Central memory CD4-positive, alpha-beta T cell (primary cell): ENCODE data around the gene ASTN2.

ENCODE experiments used
- DNase-seq: peaks from one replicate; pipeline ENCODE4 v3.0.0; 2022

The ASTN2 gene

DNA sequence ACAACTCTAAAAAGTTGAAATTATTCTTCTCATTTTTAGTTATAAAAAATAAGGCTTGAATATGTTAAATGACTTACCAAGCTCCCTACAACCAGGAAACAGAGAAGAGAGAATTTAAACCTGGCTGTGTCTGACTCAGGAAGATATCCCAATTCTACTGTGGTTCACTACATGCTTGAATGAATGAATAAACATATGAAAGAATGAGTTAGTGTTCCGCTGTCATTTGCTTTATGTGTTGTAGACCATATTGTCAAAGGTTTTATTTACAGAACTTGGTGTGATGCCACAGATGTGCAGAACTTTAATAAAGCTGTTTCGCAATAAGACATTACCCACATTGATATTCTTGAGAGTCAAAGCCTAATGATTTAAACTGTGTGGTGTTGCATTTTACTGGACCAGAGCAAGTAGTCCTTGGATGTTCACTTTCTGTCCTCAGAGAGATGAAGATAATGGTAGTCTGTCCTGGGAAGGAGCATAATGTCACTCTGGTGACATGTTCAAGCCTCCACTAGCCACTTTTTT lies 414.6 kb downstream of the ASTN2 start:
- no peak for DNase-seq

DNA sequence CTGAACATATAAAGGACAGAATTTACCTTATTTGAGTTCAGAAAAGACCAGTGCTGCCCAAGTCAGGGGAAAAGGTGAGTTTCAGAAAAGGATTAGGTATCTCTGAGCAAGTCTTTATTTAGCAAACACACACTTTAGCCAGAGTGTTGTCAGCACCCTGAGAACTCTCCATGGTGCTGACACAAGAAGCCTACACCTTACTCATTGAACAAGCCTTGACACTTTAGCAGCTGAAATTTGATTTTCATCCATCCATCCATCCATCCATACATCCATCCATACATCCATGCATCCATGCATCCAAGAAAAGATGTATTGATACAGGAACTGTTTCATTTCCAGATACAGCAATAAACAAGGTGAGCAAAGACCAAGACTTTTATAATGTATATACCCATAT lies 416.6 kb downstream of the ASTN2 start:
- DNase-seq = no peak

- no peak for DNase-seq
Observed at GRCh38 chr9:116992865-116993264, 422.0 kb downstream of the ASTN2 start.

DNA sequence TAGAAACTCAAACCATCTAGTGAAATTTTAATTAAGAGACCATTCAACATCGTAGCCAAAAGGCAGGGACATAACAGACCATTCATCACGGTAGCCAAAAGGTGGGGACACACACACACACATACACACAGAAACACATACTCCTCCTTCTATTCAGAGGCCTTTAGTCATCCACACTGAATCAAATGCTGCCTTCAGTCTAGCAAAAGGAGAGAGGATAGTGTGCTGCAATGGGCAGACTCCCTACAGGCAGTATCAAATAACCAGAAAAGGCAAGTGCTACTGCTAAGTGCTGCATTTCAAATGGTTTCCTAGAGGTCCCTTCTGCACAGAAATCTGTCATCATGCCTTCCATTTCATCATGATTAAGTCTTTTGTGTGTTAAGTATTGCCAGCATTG lies 423.8 kb downstream of the ASTN2 start:
- no peak for DNase-seq

DNA sequence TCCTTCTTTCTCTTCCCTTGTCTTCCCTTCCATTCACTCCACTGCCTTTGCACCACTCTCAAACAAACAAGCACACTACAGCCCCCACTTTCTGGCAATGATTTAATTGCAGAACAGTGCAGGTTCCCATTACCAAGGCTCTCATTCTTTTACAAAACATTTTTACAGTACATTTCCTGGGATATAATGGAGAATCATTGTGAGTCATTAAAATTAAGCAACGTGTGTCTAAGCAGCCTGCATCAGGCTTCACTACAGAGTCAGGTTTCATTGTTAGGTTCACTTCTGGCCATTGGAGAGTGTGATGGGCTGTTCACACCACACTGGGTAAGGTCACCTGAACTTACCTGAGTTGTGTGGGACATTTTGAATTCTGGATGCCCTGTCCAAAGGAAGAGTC lies 424.3 kb downstream of the ASTN2 start:
- DNase-seq = no peak

- no peak for DNase-seq
Observed at GRCh38 chr9:116987721-116988485, 427.0 kb downstream of the ASTN2 start.

- DNase-seq = no peak
Observed at GRCh38 chr9:116986015-116986414, 428.8 kb downstream of the ASTN2 start.

DNA sequence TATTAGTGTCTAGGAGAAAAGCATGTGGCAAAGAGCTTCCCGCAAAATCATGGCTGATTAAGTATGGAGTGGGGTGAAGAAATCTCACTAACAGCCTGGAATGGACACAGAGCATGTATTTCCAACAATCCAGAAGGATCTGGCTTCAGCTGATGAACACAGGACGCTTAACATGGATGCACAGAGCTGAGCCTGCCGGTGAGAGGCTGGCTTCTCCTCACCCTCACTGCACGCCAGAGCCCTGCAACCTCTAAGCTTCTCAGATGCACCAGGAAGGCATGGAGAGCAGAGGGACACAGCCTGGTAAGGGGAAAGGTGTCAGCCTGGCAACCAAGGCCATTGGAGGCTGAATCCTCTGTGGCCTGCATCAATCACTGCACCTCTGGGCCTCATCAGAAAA lies 429.3 kb downstream of the ASTN2 start:
- DNase-seq = no peak

DNA sequence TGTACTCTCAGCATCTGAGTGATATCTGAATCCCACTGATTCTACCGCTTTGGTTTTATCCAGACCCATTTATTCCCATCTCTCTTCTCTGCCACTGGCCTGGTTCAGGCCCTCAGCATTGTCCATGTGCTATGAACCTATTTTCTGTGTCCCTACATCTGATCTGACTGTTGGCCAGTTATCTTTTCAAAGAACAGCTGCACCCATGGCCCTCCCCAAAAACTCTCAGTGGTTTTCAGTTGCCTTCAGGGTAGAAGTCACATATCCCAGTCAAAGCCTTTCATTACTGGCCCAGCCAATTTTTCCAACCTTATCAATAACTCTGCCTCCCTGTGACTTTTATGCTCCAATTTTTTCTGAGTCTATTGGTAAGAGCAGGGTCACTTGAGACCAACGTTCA lies 430.7 kb downstream of the ASTN2 start:
- no peak for DNase-seq

GRCh38 chr9:116980582-116981120 lies 434.2 kb downstream of the ASTN2 start:
- DNase-seq = no peak

DNA sequence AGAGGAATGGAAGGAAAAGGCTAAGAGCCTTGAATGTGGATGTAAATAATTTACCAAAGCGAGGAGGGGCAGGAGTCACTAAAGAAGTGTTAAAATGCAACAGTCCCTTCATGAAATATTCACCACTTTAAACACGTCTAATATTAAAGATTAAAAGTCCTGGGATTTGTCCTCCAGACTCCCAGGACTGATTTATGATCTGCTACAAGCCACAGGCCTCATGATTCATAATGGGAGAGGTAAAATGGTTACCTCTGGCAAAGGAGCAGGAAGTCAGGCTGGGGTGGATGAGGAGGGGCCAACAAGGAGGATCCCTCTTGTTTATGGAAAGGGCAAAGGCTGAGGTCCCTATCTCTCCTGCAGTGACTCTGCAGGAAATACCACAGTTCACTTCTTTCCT lies 435.4 kb downstream of the ASTN2 start:
- DNase-seq = no peak

- DNase-seq = no peak
Observed at GRCh38 chr9:116978155-116978554, 436.7 kb downstream of the ASTN2 start.

GRCh38 chr9:116975126-116975525 lies 439.7 kb downstream of the ASTN2 start:
- DNase-seq = no peak

- DNase-seq = no peak
Observed at GRCh38 chr9:116966199-116966598, 448.7 kb downstream of the ASTN2 start.

- no peak for DNase-seq
Observed at GRCh38 chr9:116964258-116964657, 450.6 kb downstream of the ASTN2 start.

DNA sequence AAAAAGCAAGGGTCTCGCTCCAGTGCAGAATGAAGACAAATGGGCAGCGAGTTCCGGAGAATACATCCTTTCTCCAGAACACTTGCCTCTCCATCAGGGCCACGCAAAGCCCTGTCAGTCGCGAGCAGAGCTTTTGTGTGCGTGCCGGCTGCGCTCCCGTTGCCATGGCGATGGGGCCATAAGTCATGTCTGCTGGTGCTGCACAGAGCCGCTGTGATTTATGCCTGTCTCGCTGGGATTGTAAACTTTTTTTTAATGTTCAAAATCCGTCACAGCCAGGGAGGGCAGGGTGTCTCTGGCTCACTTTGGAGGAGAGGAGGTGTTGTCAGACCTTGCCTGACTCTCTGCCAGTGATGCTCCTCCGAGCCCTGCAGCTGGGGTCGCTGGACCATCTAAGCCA lies 455.0 kb downstream of the ASTN2 start:
- DNase-seq = no peak

DNA sequence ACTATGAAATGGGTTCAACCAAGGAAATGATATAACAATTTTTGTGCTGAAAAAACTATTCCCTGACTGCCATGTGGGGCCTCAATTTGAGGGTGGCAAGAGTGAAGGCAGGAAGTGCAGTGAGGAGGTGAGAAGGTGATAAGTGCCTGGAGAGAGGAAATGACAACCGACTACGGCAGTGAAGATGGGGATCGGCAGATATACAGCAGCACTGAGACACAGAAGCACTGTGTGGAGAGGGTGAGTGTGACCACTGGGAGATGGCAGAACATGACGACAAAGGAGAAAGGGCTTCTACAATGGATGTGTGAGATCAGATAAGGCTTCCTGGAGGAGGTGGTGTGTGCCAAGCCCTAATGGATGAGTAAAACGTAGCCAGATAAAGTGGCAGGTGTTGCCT lies 456.0 kb downstream of the ASTN2 start:
- DNase-seq = no peak

GRCh38 chr9:116954731-116955130 lies 460.1 kb downstream of the ASTN2 start:
- DNase-seq = no peak

DNA sequence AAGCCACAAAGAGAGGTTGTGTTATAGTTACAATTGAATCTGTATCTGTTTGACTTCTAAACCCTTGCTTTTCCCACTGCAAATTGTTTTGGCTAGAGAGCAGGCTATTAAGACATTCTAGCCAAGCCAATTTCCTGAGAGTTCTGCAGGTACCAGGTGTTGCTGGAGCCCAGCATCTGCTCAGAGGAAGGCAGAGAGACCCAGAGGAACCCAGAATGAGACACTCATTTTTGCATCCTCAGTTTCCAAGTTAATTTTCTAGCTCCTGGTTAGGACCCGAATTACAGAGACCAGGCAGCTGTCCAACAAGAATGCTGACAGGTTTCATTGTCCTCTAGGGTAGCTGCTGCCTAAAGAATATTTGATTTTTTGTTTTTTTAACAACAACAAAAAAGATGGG lies 461.6 kb downstream of the ASTN2 start:
- no peak for DNase-seq

DNA sequence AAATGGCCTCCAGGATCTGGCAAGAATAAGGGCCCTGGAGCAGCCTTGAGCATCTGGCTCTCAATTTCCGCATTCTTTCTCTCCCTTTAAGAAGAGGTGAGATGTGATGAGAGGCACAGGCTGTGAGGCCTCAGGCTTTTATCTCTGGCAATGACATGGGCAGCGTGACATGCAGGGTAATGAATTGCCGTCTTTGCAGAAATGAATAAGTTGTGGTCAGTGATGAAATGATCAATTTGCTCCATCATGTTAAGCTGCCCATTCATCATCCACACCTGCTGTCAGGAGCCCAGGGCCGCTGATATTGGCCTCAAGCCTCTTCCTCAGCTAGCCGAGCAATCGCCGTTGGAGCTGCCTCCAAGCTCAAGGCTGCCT lies 462.4 kb downstream of the ASTN2 start:
- DNase-seq = no peak

- DNase-seq = no peak
Observed at GRCh38 chr9:116951588-116952435, 463.0 kb downstream of the ASTN2 start.

DNA sequence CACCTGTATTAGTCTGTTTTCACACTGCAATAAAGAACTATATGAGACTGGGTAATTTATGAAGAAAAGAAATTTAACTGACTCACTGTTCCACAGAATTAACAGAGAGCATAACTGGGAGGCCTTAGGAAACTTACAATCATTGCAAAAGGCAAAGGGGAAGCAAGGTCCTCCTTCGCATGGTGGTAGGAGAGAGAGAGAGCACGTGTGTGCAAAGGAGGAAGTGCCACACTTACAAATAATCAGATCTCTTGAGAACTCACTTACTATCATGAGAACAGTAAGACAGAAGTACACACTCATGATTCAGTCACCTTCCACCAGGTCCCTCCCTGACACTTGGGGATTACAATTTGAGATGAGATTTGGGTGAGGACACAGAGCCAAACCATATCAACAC lies 469.0 kb downstream of the ASTN2 start:
- no peak for DNase-seq

DNA sequence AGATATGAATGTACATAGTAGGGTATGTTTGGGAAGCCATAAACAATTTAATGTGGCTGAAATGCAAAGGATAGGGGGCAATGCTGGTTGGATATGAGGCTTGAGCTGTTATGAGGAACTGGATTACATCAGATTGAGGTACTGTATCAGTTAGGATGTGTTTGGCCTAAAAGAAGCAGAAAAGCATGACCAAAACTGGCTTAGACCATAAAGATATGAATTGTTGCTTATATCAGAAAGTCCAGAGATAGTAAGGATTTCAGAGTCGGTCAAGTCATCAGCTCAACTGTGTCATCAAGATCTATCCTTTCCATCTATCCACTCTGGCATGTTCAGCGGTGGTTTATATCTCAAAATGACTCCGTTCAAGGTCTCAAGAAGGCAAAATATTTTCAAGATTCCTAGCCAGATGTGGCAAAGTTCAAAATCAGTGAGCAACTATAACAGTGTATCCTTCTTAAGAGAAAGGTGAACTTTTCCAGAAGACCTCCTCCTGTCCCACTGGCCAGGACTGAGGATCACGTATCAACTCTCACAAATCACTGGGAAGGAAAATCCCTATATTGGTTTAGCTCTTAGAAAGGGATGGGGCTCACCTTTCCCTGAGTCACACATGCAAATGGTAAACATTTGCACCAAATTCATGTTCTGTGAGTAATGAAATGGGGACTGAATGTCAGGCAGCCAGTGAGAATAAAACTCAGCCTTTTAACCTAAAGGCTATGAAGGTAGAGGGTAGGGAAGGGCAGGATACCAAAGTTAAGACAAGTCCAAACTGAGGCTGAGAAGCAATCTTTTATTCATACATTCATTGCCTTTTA lies 469.9 kb downstream of the ASTN2 start:
- no peak for DNase-seq
